ENCODE results near the gene BMP6. TPM values are rescaled to one million over a fixed set of nuclear protein-coding genes. Genes with fewer than 3 reads are reported as not detected.

BMP6 gene
- total RNA-seq, 1 experiment from 2014 or later: 0.28 TPM

DNA sequence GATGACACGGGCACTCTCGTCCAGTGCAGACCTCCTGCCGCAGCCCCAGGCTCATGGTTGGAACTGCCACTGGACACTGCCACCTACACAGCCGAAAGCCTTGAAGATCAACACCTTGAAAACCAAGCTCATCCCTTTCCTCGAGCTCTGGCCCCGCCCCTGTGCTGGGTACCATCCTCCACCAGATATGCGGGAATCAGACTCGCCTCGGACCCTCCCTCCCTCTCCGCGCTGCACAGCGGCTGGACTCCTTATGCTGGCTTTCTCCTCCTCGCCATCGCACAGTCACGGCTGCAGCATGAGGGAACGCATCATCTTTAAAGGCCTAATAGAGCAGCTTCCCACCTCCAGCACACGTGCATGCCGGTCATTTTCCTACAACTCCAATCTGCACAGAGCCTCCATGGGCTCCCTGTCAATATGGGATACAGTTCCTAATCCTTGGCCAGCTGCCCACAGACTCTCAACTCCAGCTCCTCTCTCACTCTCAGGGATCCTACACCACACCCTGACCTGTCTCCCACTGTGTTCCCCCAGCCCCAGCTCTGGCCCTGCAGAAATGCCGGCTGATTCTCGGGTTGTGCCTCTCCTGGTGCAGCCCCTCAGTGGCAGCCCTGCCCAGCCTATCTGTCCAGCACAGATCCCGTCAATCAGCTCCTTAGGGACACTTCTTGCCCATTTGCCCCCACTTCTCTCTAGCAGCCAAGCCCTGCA, 161.5 kb downstream of the BMP6 start:
- H2BK20ac ChIP-seq (ENCODE audit: low read depth, low read length, poor library complexity, severe bottlenecking): no peak overlapping the region
- WGBS (ENCODE audit: extremely low coverage, insufficient read length, low lambda C conversion rate): no CpG with 5 or more reads among the region's 21 CpGs
- no peak overlapping the region for H3T11ph ChIP-seq (ENCODE audit: low read length)
- no peak overlapping the region for H3K4me2 ChIP-seq (ENCODE audit: insufficient read depth, insufficient read length, low read length)
- H3K4me3 Mint-ChIP-seq: no peak overlapping the region
- H3K9me3 ChIP-seq (ENCODE audit: control insufficient read depth, low read depth, low read length): no peaks in the 10 kb centered on the region
- H3K27me3 Mint-ChIP-seq (ENCODE audit: low read depth): no peaks in the 10 kb centered on the region
- H3K4me1 ChIP-seq (ENCODE audit: insufficient read depth, low read length): no peaks in the 10 kb centered on the region
- H3K23me2 ChIP-seq (ENCODE audit: insufficient read length, low read depth, low read length, poor library complexity, severe bottlenecking): no peaks in the 10 kb centered on the region
- H3K9ac ChIP-seq (ENCODE audit: extremely low read depth, insufficient read length, low read length): no peak overlapping the region
- H4K20me1 ChIP-seq (ENCODE audit: control insufficient read depth, insufficient read depth, insufficient read length): no peaks in the 10 kb centered on the region
- peaks cover 53 to 97% (median 95%) of the 10 kb centered on the region in 3 experiments; a peak in 6 of 7 replicates for H3K36me3 Mint-ChIP-seq (ENCODE audit: insufficient read depth in 1 of 3, low read depth in 3 of 3)
- no peak overlapping the region for H2AK5ac ChIP-seq (ENCODE audit: insufficient read length, low read length)
- TF ChIP-seq, protein P1, sequence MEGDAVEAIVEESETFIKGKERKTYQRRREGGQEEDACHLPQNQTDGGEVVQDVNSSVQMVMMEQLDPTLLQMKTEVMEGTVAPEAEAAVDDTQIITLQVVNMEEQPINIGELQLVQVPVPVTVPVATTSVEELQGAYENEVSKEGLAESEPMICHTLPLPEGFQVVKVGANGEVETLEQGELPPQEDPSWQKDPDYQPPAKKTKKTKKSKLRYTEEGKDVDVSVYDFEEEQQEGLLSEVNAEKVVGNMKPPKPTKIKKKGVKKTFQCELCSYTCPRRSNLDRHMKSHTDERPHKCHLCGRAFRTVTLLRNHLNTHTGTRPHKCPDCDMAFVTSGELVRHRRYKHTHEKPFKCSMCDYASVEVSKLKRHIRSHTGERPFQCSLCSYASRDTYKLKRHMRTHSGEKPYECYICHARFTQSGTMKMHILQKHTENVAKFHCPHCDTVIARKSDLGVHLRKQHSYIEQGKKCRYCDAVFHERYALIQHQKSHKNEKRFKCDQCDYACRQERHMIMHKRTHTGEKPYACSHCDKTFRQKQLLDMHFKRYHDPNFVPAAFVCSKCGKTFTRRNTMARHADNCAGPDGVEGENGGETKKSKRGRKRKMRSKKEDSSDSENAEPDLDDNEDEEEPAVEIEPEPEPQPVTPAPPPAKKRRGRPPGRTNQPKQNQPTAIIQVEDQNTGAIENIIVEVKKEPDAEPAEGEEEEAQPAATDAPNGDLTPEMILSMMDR (conservative IDR thresholded peaks at IDR 0.05): no peak
- peak overlapping the region in 1 of 3 experiments; percentile 79; a peak in 4 of 7 replicates for H3K27ac Mint-ChIP-seq
- no peak overlapping the region for H4K8ac ChIP-seq (replicated peaks; ENCODE audit: insufficient read length, low read depth, low read length)
- no peak overlapping the region for H3K23ac ChIP-seq (ENCODE audit: insufficient read length, low read depth, low read length)
- H2BK5ac ChIP-seq (ENCODE audit: insufficient read length, low read length): no peak overlapping the region
- no peaks in the 10 kb centered on the region for H3K79me2 ChIP-seq (ENCODE audit: insufficient read depth, low read length)
- no peak overlapping the region for H3K14ac ChIP-seq (ENCODE audit: insufficient read depth, low read length)
- no peak overlapping the region for H2BK15ac ChIP-seq (ENCODE audit: low read depth, low read length)
- H2BK12ac ChIP-seq (ENCODE audit: insufficient read length, low read depth, low read length): no peak overlapping the region
- no peaks in the 10 kb centered on the region for H3K4me1 Mint-ChIP-seq
- H3K56ac ChIP-seq (ENCODE audit: insufficient read length, low read depth, low read length): no peak overlapping the region
- H3K27me3 ChIP-seq (ENCODE audit: insufficient read depth, low read length): no peaks in the 10 kb centered on the region
- H2AFZ ChIP-seq (ENCODE audit: low read length): no peak overlapping the region
- H3K18ac ChIP-seq (ENCODE audit: insufficient read length, low read depth, low read length): no peak overlapping the region
- no peak overlapping the region for H4K91ac ChIP-seq (ENCODE audit: insufficient read length, low read depth, low read length)
- H3K4ac ChIP-seq (ENCODE audit: low read depth, low read length): no peak overlapping the region
- H4K5ac ChIP-seq (ENCODE audit: insufficient read length, low read depth, low read length): no peak overlapping the region
- H2BK120ac ChIP-seq (ENCODE audit: low read depth, low read length, poor library complexity, severe bottlenecking): no peak overlapping the region
- H3K9me3 Mint-ChIP-seq: no peaks in the 10 kb centered on the region
- H3K27ac ChIP-seq (ENCODE audit: insufficient read length, low read depth, low read length): no peak overlapping the region
- no peaks in the 10 kb centered on the region for H3K79me1 ChIP-seq (ENCODE audit: insufficient read depth, low read depth, low read length, poor library complexity, severe bottlenecking)
- DNase-seq: no peak
